SK-N-SH (cell line): ENCODE data around the gene WBP2. TPM values are rescaled to one million over a fixed set of nuclear protein-coding genes. Genes with fewer than 3 reads are reported as not detected.

ENCODE experiments used
- CTCF ChIA-PET: fragments of 300-600, 350-600 bp; formaldehyde crosslinking; extraction: SDS; loops from one replicate; lab custom pipeline; 2021; lab: Yijun Ruan, JAX
- POLR2A ChIA-PET: fragments of 350-600 bp; sonication (Branson Sonifier 250); formaldehyde crosslinking; extraction: SDS; loops from one replicate; lab custom pipeline; 2020; ENCODE audit warnings: antibody characterized with exemption, inconsistent platforms; lab: Yijun Ruan, JAX
- DNase-seq: peaks from one replicate; pipeline ENCODE4 v3.0.0; 2012
- H2AFZ ChIP-seq: fragments of 200-600 bp; sonication (generic); 2 replicates; pipeline ENCODE4 v1.8.1; 2016; ENCODE audit warnings: antibody characterized with exemption, mild to moderate bottlenecking, low read depth
- H3F3A ChIP-seq: fragments of 200-600 bp; sonication (generic); replicated peaks from 2 replicates; pipeline ENCODE3; 2016; ENCODE audit warnings: antibody characterized with exemption, mild to moderate bottlenecking; ENCODE audit not compliant: insufficient read depth
- H3K27ac ChIP-seq, 2 experiments: fragments of 200-500 bp in 1 of 2; fragments of 200-600 bp in 1 of 2; sonication (Bioruptor generic) in 1 of 2; sonication (generic), shearing (Covaris generic) in 1 of 2; 2 replicates each; pipeline versions ENCODE4 v1.5.1 to v1.6.1; 2014 to 2016; ENCODE audit warnings: low read depth in 2 of 2, inconsistent platforms in 1 of 2, low read length in 1 of 2, mild to moderate bottlenecking in 1 of 2, mixed read lengths in 1 of 2
- H3K27me3 ChIP-seq: fragments of 200-600 bp; sonication (generic), shearing (Covaris generic); 2 replicates; pipeline ENCODE4 v1.6.1; 2016; ENCODE audit warnings: mixed run types; ENCODE audit not compliant: insufficient read depth
- H3K36me3 ChIP-seq, 2 experiments: fragments of 200-500 bp in 1 of 2; fragments of 200-600 bp in 1 of 2; sonication (Bioruptor generic) in 1 of 2; sonication (generic) in 1 of 2; replicated peaks in 1 of 2; 2 replicates each; pipeline versions ENCODE3 to v1.5.1; 2014 to 2016; ENCODE audit warnings: low read length in 1 of 2, mild to moderate bottlenecking in 1 of 2; ENCODE audit not compliant: insufficient read depth in 2 of 2, control insufficient read depth in 1 of 2
- H3K4me1 ChIP-seq, 2 experiments: fragments of 200-500 bp in 1 of 2; fragments of 200-600 bp in 1 of 2; sonication (Bioruptor generic) in 1 of 2; sonication (generic), shearing (Covaris generic) in 1 of 2; 2 replicates each; pipeline versions ENCODE4 v1.5.1 to v1.6.1; 2014 to 2016; ENCODE audit warnings: low read depth in 1 of 2, low read length in 1 of 2, mixed run types in 1 of 2; ENCODE audit not compliant: insufficient read depth in 2 of 2, control insufficient read depth in 1 of 2
- H3K4me2 ChIP-seq: fragments of 200-600 bp; sonication (generic), shearing (Covaris generic); 2 replicates; pipeline ENCODE4 v1.6.1; 2017; ENCODE audit warnings: mixed run types
- H3K4me3 ChIP-seq, 2 experiments: fragments of 200-500 bp in 1 of 2; fragments of 200-600 bp in 1 of 2; sonication (Bioruptor generic) in 1 of 2; sonication (generic), shearing (Covaris generic) in 1 of 2; 2 replicates each; pipeline versions ENCODE4 v1.5.1 to v1.8.1; 2014 to 2016; ENCODE audit warnings: low read depth in 2 of 2, inconsistent platforms in 1 of 2, low read length in 1 of 2, mild to moderate bottlenecking in 1 of 2, mixed read lengths in 1 of 2, moderate library complexity in 1 of 2
- H3K79me2 ChIP-seq: fragments of 200-600 bp; sonication (generic); 2 replicates; pipeline ENCODE4 v1.8.1; 2017; ENCODE audit warnings: mild to moderate bottlenecking; ENCODE audit not compliant: insufficient read depth
- H3K9ac ChIP-seq: fragments of 200-600 bp; sonication (generic); 2 replicates; pipeline ENCODE4 v1.6.1; 2017; ENCODE audit warnings: mixed run types
- H3K9me2 ChIP-seq: fragments of 200-600 bp; sonication (generic); 2 replicates; pipeline ENCODE4 v1.6.1; 2017; ENCODE audit warnings: mixed run types
- H3K9me3 ChIP-seq: fragments of 200-600 bp; sonication (generic); 2 replicates; pipeline ENCODE4 v1.6.1; 2017; ENCODE audit warnings: mixed run types, mild to moderate bottlenecking, moderate library complexity
- H4K20me1 ChIP-seq: fragments of 200-600 bp; sonication (generic); 2 replicates; pipeline ENCODE4 v1.6.1; 2017; ENCODE audit warnings: mild to moderate bottlenecking, mixed run types; ENCODE audit not compliant: insufficient read depth
- EP300 ChIP-seq, 2 experiments: IDR thresholded peaks; 2 replicates each; pipeline versions ENCODE4 v1.4.0 to v1.6.1; 2012; ENCODE audit warnings: borderline replicate concordance in 1 of 2, low read depth in 1 of 2, low read length in 1 of 2
- FOSL2 ChIP-seq: IDR thresholded peaks from 2 replicates; pipeline ENCODE4 v1.4.0; 2012; ENCODE audit warnings: low read depth, mild to moderate bottlenecking, moderate library complexity, borderline replicate concordance
- NFIC ChIP-seq: IDR thresholded peaks from 2 replicates; pipeline ENCODE4 v1.4.0; 2012; ENCODE audit warnings: borderline replicate concordance
- POLR2AphosphoS5 ChIP-seq: IDR thresholded peaks from 2 replicates; pipeline ENCODE4 v1.6.1; 2012; ENCODE audit warnings: low read depth, low read length
- REST ChIP-seq: IDR thresholded peaks from 2 replicates; pipeline ENCODE4 v1.6.1; 2012; ENCODE audit warnings: mild to moderate bottlenecking, low read depth, low read length, moderate library complexity
- SMC3 ChIP-seq: IDR thresholded peaks from 2 replicates; pipeline ENCODE4 v1.6.1; 2012; ENCODE audit warnings: low read depth, low read length, improper control_type of control experiment
- TAF1 ChIP-seq: IDR thresholded peaks from 2 replicates; pipeline ENCODE4 v1.6.1; 2012; ENCODE audit warnings: low read depth, mild to moderate bottlenecking, low read length, moderate library complexity, borderline replicate concordance
- ZBTB33 ChIP-seq: IDR thresholded peaks from 2 replicates; pipeline ENCODE4 v1.4.0; 2012; ENCODE audit warnings: low read depth, borderline replicate concordance
- WGBS: methylation state at CpG from one replicate; pipeline ENCODE4 v1.1.6; 2017; ENCODE audit warnings: low lambda C conversion rate; 5-methylcytosine and 5-hydroxymethylcytosine counted together
- polyA plus RNA-seq, 3 experiments: library from polyadenylated mRNA; depleted of rRNA; stranded (reverse); fragments of >200 nt; gene quantifications; 2 replicates each; pipeline ENCODE4 v1.2.3, GENCODE V29; 2012
- TF ChIP-seq, protein P1 (sequence below): fragments of 150-350 bp; IDR thresholded peaks from 2 replicates; pipeline ENCODE4 v1.6.1; 2017; ENCODE audit warnings: antibody characterized with exemption, low read length, low read depth, borderline replicate concordance
- TF ChIP-seq, protein P2 (sequence below): fragments of 200-600 bp; sonication (generic); IDR thresholded peaks from 2 replicates; pipeline ENCODE4 v1.6.1; 2017; ENCODE audit warnings: antibody characterized with exemption, mild to moderate bottlenecking, moderate library complexity

WBP2 gene
- polyA plus RNA-seq, 1 of the 3 experiments (the other 2 are of a cell fraction) = 55.8 TPM

GRCh38 chr17:75875182-75875939, 20.2 kb upstream of the WBP2 start:
- no peaks in the 10 kb centered on the region for H3K36me3 ChIP-seq
- no peaks in the 10 kb centered on the region for H3K27me3 ChIP-seq
- 57% methylated on average over 16 of the region's 18 CpGs for WGBS
- no peak for TF ChIP-seq EP300 (IDR thresholded peaks at IDR 0.05; ENCODE audit: borderline replicate concordance in 1 of 2, low read depth in 1 of 2, low read length in 1 of 2)
- TF ChIP-seq NFIC = peak; percentile 68; the same call in 1 of the 2 replicates
- TF ChIP-seq POLR2AphosphoS5 = no peak
- peak; percentile 46; the same call in 1 of the 2 replicates for TF ChIP-seq FOSL2
- TF ChIP-seq, protein P1, sequence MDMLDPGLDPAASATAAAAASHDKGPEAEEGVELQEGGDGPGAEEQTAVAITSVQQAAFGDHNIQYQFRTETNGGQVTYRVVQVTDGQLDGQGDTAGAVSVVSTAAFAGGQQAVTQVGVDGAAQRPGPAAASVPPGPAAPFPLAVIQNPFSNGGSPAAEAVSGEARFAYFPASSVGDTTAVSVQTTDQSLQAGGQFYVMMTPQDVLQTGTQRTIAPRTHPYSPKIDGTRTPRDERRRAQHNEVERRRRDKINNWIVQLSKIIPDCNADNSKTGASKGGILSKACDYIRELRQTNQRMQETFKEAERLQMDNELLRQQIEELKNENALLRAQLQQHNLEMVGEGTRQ = no peak
- no peak for TF ChIP-seq TAF1
- TF ChIP-seq, protein P2, sequence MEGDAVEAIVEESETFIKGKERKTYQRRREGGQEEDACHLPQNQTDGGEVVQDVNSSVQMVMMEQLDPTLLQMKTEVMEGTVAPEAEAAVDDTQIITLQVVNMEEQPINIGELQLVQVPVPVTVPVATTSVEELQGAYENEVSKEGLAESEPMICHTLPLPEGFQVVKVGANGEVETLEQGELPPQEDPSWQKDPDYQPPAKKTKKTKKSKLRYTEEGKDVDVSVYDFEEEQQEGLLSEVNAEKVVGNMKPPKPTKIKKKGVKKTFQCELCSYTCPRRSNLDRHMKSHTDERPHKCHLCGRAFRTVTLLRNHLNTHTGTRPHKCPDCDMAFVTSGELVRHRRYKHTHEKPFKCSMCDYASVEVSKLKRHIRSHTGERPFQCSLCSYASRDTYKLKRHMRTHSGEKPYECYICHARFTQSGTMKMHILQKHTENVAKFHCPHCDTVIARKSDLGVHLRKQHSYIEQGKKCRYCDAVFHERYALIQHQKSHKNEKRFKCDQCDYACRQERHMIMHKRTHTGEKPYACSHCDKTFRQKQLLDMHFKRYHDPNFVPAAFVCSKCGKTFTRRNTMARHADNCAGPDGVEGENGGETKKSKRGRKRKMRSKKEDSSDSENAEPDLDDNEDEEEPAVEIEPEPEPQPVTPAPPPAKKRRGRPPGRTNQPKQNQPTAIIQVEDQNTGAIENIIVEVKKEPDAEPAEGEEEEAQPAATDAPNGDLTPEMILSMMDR = no peak; the same call in 1 of the 2 replicates
- TF ChIP-seq SMC3 = no peak
- peaks cover 33% of the 10 kb centered on the region for H3F3A ChIP-seq
- no peaks in the 10 kb centered on the region for H3K9me3 ChIP-seq
- no peaks in the 10 kb centered on the region; the same call in 1 of the 2 replicates for H4K20me1 ChIP-seq
- no peak overlapping the region for H3K4me3 ChIP-seq
- H2AFZ ChIP-seq = no peak overlapping the region
- no peaks in the 10 kb centered on the region for H3K79me2 ChIP-seq
- peak overlapping the region; percentile 76 for H3K4me2 ChIP-seq
- ChIA-PET POLR2A (interaction anchor here (0.6 to 1.6 kb wide), 9 partner anchors 17 to 99 kb away, joined by 3 to 8 read pairs (median 3); partner anchors contain the start of genes MRPL38, TRIM65 and WBP2), CTCF (interaction anchor here (0.7 to 15.4 kb wide), 17 partner anchors 8 to 904 kb away, joined by 3 to 214 read pairs (median 4); partner anchors contain the start of genes CDK3, MRPL38, TRIM65 and WBP2)
- peak overlapping the region in 1 of 2 experiments; percentile 87; a peak in 1 of 4 replicates for H3K27ac ChIP-seq
- no peaks in the 10 kb centered on the region for H3K9me2 ChIP-seq
- peaks cover 32 to 36% of the 10 kb centered on the region in 2 experiments; a peak in 3 of 4 replicates for H3K4me1 ChIP-seq
- H3K9ac ChIP-seq = peak overlapping the region; percentile 6; the same call in 1 of the 2 replicates
- peak; percentile 75 for DNase-seq

- H3K79me2 ChIP-seq = no peaks in the 10 kb centered on the region
- no peak overlapping the region for H2AFZ ChIP-seq
- H3K9ac ChIP-seq = no peak overlapping the region
- H4K20me1 ChIP-seq = no peaks in the 10 kb centered on the region; the same call in 1 of the 2 replicates
- H3K4me3 ChIP-seq = no peak overlapping the region
- peaks cover 32 to 36% of the 10 kb centered on the region in 2 experiments; a peak in 3 of 4 replicates for H3K4me1 ChIP-seq
- no peaks in the 10 kb centered on the region for H3K36me3 ChIP-seq
- peaks cover 28% of the 10 kb centered on the region for H3F3A ChIP-seq
- H3K27me3 ChIP-seq = no peaks in the 10 kb centered on the region
- 0 out of 2 replicates have a peak overlapping the region, but pooled peaks have one; percentile 76 for H3K4me2 ChIP-seq
- POLR2A ChIA-PET = interaction anchor here (1.2 to 1.6 kb wide), 3 partner anchors 17 to 95 kb away, joined by 3 to 5 read pairs (median 3); no protein-coding TSS in a partner anchor
- CTCF ChIA-PET = interaction anchor here (1.5 to 15.4 kb wide), 12 partner anchors 13 to 131 kb away, joined by 3 to 214 read pairs (median 6); partner anchors contain the start of genes CDK3, MRPL38, TRIM65 and WBP2
- peak; percentile 78 for TF ChIP-seq REST
- no peak for TF ChIP-seq ZBTB33
- TF ChIP-seq, all 33 proteins: peak for 1
- DNase-seq = peak; percentile 41
- Histone ChIP-seq H3K9me3 (no peaks in the 10 kb centered on the region), H3K27ac (no peak overlapping the region), H3K9me2 (no peaks in the 10 kb centered on the region)
- WGBS = 97% methylated on average over 37 of the region's 38 CpGs
Measured at GRCh38 chr17:75874323-75875181, 19.4 kb upstream of the WBP2 start.
